K562 (cell line): Measurements from ENCODE around the gene GLB1L. TPM values are rescaled to one million over a fixed set of nuclear protein-coding genes. Genes with fewer than 3 reads are reported as not detected.

Experiments
- ATAC-seq: fragments of 200-7000 bp; cut with Tn5 transposase; 3 replicates; pipeline ENCODE4 v1.9.1; 2020; ENCODE audit warnings: moderate library complexity
- BruUV-seq: library from RNA; stranded (reverse); fragments of 400-500 nt; replicated peaks from 2 replicates; lab custom pipeline; 2021; lab: Mats Ljungman, UMichigan
- CTCF ChIA-PET: fragments of 300-600 bp; formaldehyde crosslinking; extraction: SDS; loops from one replicate; lab custom pipeline; 2021; ENCODE audit warnings: low intra/inter-chr PET ratio; lab: Yijun Ruan, JAX
- POLR2A ChIA-PET: fragments of 300-600, 350-650 bp; sonication (Branson Sonifier 250); formaldehyde crosslinking; extraction: SDS; loops from one replicate; lab custom pipeline; 2021; ENCODE audit warnings: antibody characterized with exemption, inconsistent platforms; lab: Yijun Ruan, JAX
- DNase-seq, 4 experiments: peaks; one replicate each; pipeline versions ENCODE4 v3.0.0 to v3.0.0-alpha.2; 2011 to 2018; ENCODE audit warnings: low spot score in 3 of 4, mixed read lengths in 3 of 4; ENCODE audit errors: extremely low read depth in 1 of 4
- FAIRE-seq: peaks from 2 replicates; lab custom pipeline; 2011; peaks lifted over from hg19 to GRCh38; lab: Jason Lieb, UNC
- H2AFZ ChIP-seq: 2 replicates; pipeline ENCODE4 v1.6.0; 2011; ENCODE audit warnings: low read depth, low read length, control low read depth, inconsistent platforms
- H3K27ac ChIP-seq: fragments of 200-600 bp; 3 replicates; pipeline ENCODE4 v1.8.0; 2011; ENCODE audit warnings: low read depth, mild to moderate bottlenecking, control low read depth, inconsistent platforms, low read length, moderate library complexity, mixed read lengths; ENCODE audit errors: extremely low read depth
- H3K27me3 ChIP-seq, 2 experiments: fragments of 300-600 bp in 1 of 2; 2 replicates in 1 of 2; 3 replicates in 1 of 2; pipeline versions ENCODE4 v1.6.0 to v1.8.0; 2011; ENCODE audit warnings: inconsistent platforms in 2 of 2, low read length in 2 of 2, mild to moderate bottlenecking in 1 of 2, mixed read lengths in 1 of 2, moderate library complexity in 1 of 2; ENCODE audit not compliant: control insufficient read depth in 2 of 2, insufficient read depth in 2 of 2
- H3K36me3 ChIP-seq: fragments of 300-600 bp; 3 replicates; pipeline ENCODE4 v1.8.0; 2011; ENCODE audit warnings: mild to moderate bottlenecking, low read length, inconsistent platforms; ENCODE audit not compliant: control insufficient read depth, insufficient read depth
- H3K4me1 ChIP-seq, 2 experiments: fragments of 200-600 bp in 1 of 2; replicated peaks in 1 of 2; 2 replicates in 1 of 2; 3 replicates in 1 of 2; pipeline versions ENCODE4 v1.5.1 to v1.8.0; 2011; ENCODE audit warnings: inconsistent platforms in 2 of 2, low read length in 2 of 2, mild to moderate bottlenecking in 1 of 2, mixed read lengths in 1 of 2, moderate library complexity in 1 of 2; ENCODE audit not compliant: control insufficient read depth in 2 of 2, insufficient read depth in 2 of 2
- H3K4me2 ChIP-seq: 2 replicates; pipeline ENCODE4 v1.6.1; 2011; ENCODE audit warnings: low read length, control low read depth, inconsistent platforms, mixed read lengths; ENCODE audit not compliant: insufficient read depth
- H3K4me3 ChIP-seq: fragments of 200-600 bp; sonication (generic), shearing (Covaris generic); 2 replicates; pipeline ENCODE4 v1.5.1; 2016; ENCODE audit warnings: control low read depth, inconsistent platforms
- H3K79me2 ChIP-seq: fragments of 200-600 bp; 3 replicates; pipeline ENCODE4 v1.8.0; 2011; ENCODE audit warnings: low read length, inconsistent platforms; ENCODE audit not compliant: control insufficient read depth, insufficient read depth
- H3K9ac ChIP-seq, 2 experiments: 2 replicates each; pipeline versions ENCODE4 v1.6.0 to v1.6.1; 2011; ENCODE audit warnings: low read depth in 2 of 2, low read length in 2 of 2, control low read depth in 1 of 2, inconsistent platforms in 1 of 2, mild to moderate bottlenecking in 1 of 2, mixed read lengths in 1 of 2; ENCODE audit not compliant: insufficient read depth in 1 of 2
- H3K9me1 ChIP-seq: one replicate; pipeline ENCODE4 v1.6.0; 2011; ENCODE audit warnings: inconsistent platforms, mild to moderate bottlenecking, low read length, moderate library complexity; ENCODE audit not compliant: control insufficient read depth, insufficient read depth
- H3K9me3 ChIP-seq: replicated peaks from 2 replicates; pipeline ENCODE4 v1.5.1; 2011; ENCODE audit warnings: low read depth, low read length, inconsistent platforms; ENCODE audit not compliant: control insufficient read depth, insufficient read depth
- H4K20me1 ChIP-seq: replicated peaks from 2 replicates; pipeline ENCODE4 v1.6.1; 2011; ENCODE audit warnings: low read length, inconsistent platforms, mixed read lengths; ENCODE audit not compliant: control insufficient read depth, insufficient read depth
- ATF3 ChIP-seq, 2 experiments: fragments of 450-650 bp in 1 of 2; sonication (generic) in 1 of 2; formaldehyde crosslinking in 1 of 2; IDR thresholded peaks in 1 of 2; conservative IDR thresholded peaks in 1 of 2; 2 replicates each; pipeline versions ENCODE4 v1.6.1 to v1.8.1; 2016 to 2023; ENCODE audit warnings: mild to moderate bottlenecking in 2 of 2, moderate library complexity in 2 of 2, inconsistent platforms in 1 of 2, missing genetic modification reagents in 1 of 2
- BHLHE40 ChIP-seq: IDR thresholded peaks from 2 replicates; pipeline ENCODE4 v1.6.1; 2011; ENCODE audit warnings: low read length, improper control_type of control experiment
- CREBBP ChIP-seq: IDR thresholded peaks from one replicate; pipeline ENCODE4 v1.6.1; 2012; ENCODE audit warnings: low read depth, mild to moderate bottlenecking, control low read depth, inconsistent platforms, low read length
- NFYB ChIP-seq: IDR thresholded peaks from 2 replicates; pipeline ENCODE4 v1.6.1; 2011; ENCODE audit warnings: mild to moderate bottlenecking, moderate library complexity; ENCODE audit not compliant: insufficient read length; ENCODE audit errors: extremely low read depth
- THRAP3 ChIP-seq: fragments of 450-650 bp; IDR thresholded peaks from 2 replicates; pipeline ENCODE4 v1.6.1; 2016; ENCODE audit warnings: mild to moderate bottlenecking, inconsistent platforms, borderline replicate concordance
- WGBS: fragments of 100-300 bp; shearing (Covaris generic); methylation state at CpG from one replicate; pipeline ENCODE4 v1.1.6; 2016; ENCODE audit warnings: low coverage, mixed read lengths; ENCODE audit not compliant: insufficient coverage; ENCODE audit errors: missing lambda C conversion rate; 5-methylcytosine and 5-hydroxymethylcytosine counted together
- in situ Hi-C: fragments of 300-500 bp; cut with MboI; formaldehyde crosslinking; loops from 4 replicates; pipeline ENCODE4 v1.15.0; 2018; ENCODE audit warnings: inconsistent platforms, mixed read lengths
- intact Hi-C: fragments of 100-400 bp; cut with micrococcal nuclease; formaldehyde crosslinking; loops from 2 replicates; pipeline ENCODE4 v1.14.2; 2022
- polyA plus RNA-seq, 8 experiments: library from polyadenylated mRNA; depleted of rRNA in 4 of 8; stranded (reverse) in 5 of 8; unstranded in 3 of 8; fragments of >200 nt; fragmentation: Nextera tagmentation in 2 of 8; fragmentation: Illumina TruSeq in 1 of 8; extraction: Ambion mirVana in 2 of 8; extraction: Trizol in 1 of 8; gene quantifications; 2 replicates each; pipeline versions ENCODE4 v1.2.1 to v1.2.3, GENCODE V29; 2011 to 2014; ENCODE audit warnings: inconsistent platforms in 1 of 8, missing spikeins in 1 of 8
- total RNA-seq, 7 experiments: library from RNA; depleted of rRNA in 6 of 7; stranded (reverse); fragments of >200 nt in 6 of 7; fragmentation: Illumina TruSeq in 2 of 7; extraction: Trizol in 2 of 7; gene quantifications; 2 replicates each; pipeline versions ENCODE4 v1.2.1 to v1.2.3, GENCODE V29; 2011 to 2021; ENCODE audit warnings: low replicate concordance in 1 of 7

GLB1L gene
- total and polyA plus RNA-seq, 9 of the 15 experiments (the other 6 are each of a cell fraction or from before 2014, with no cell fraction given), result 0.42 to 2.9 (median 2.5) TPM

- TF ChIP-seq CREBBP, result no peak
- TF ChIP-seq ATF3 (IDR thresholded peaks at IDR 0.05), result peak; percentile 42; the same call in 1 of the 2 replicates
- TF ChIP-seq ATF3 (CRISPR knock-in tag; conservative IDR thresholded peaks at IDR 0.05), result no peak
- TF ChIP-seq NFYB, result no peak
These were observed 4.1 kb upstream of the GLB1L start (continued) for GRCh38 chr2:219249203-219249980.

- TF ChIP-seq THRAP3 (no peak), BHLHE40 (no peak)
- no peak overlapping the region for H2AFZ ChIP-seq
- ChIA-PET POLR2A (interaction anchor here (1.3 to 3.4 kb wide), 8 partner anchors 11 to 46 kb away, joined by 3 to 22 read pairs (median 6); partner anchors contain the start of genes ABCB6, ANKZF1, ATG9A and DNAJB2), CTCF (no interaction called here)
- in situ Hi-C loops, result no loop called here
- no peaks in the 10 kb centered on the region for H3K27me3 ChIP-seq
- no peak for ATAC-seq
- H4K20me1 ChIP-seq, result 0 out of 2 replicates have a peak, but pooled peaks cover 3% of the 10 kb centered on the region
- H3K4me1 ChIP-seq, result peaks cover 31 to 54% of the 10 kb centered on the region in 2 experiments; a peak in 4 of 5 replicates
- no TSS peak for BruUV-seq
- H3K27ac ChIP-seq, result no peak overlapping the region; the same call in 2 of the 3 replicates
- DNase-seq, result no peak
- H3K9me1 ChIP-seq, result no peaks in the 10 kb centered on the region
- no peak overlapping the region for H3K4me2 ChIP-seq
- H3K9ac ChIP-seq, result no peak overlapping the region; a peak in 1 of 4 replicates
- peaks cover 40% of the 10 kb centered on the region for H3K79me2 ChIP-seq
- FAIRE-seq, result no peak
- H3K4me3 ChIP-seq, result no peak overlapping the region
- intact Hi-C loops, result no loop called here
- H3K36me3 ChIP-seq, result peaks cover 57% of the 10 kb centered on the region
- WGBS, result 69% methylated on average over 2 of the region's 2 CpGs
- no peaks in the 10 kb centered on the region for H3K9me3 ChIP-seq
These were observed 3.6 kb upstream of the GLB1L start for GRCh38 chr2:219248845-219249202.
